ENCODE measurements around the gene PRKG1. TPM values are rescaled to one million over a fixed set of nuclear protein-coding genes. Genes with fewer than 3 reads are reported as not detected.

PRKG1 gene
- total and polyA plus RNA-seq, 2 experiments from 2014 or later: 10.7 to 21.8 TPM

GRCh38 chr10:51314481-51314880 lies 240.2 kb downstream of the PRKG1 start:
- H3K4me3 ChIP-seq: no peak overlapping the region
- in situ Hi-C loops (cut with MboI): no loop called here
- no peaks in the 10 kb centered on the region for H4K20me1 ChIP-seq (ENCODE audit: insufficient read depth)
- no peak overlapping the region for H3K9ac ChIP-seq
- TF ChIP-seq EZH2 (IDR thresholded peaks at IDR 0.05; ENCODE audit: insufficient read depth, poor library complexity, severe bottlenecking): no peak
- TF ChIP-seq EZH2phosphoT487 (IDR thresholded peaks at IDR 0.05; ENCODE audit: insufficient read depth, low read depth): no peak
- no peak for DNase-seq
- H3F3A ChIP-seq (ENCODE audit: insufficient read depth): peaks cover 14% of the 10 kb centered on the region; the same call in 1 of the 2 replicates
- H3K9me2 ChIP-seq (ENCODE audit: insufficient read depth): no peaks in the 10 kb centered on the region
- no peak overlapping the region for H3K27ac ChIP-seq
- peaks cover 17% of the 10 kb centered on the region for H3K4me1 ChIP-seq (ENCODE audit: insufficient read depth)
- H3K79me2 ChIP-seq (ENCODE audit: insufficient read depth): peaks cover 11% of the 10 kb centered on the region; the same call in 1 of the 2 replicates
- no peaks in the 10 kb centered on the region for H3K9me3 ChIP-seq (ENCODE audit: low read depth)
- H3K36me3 ChIP-seq (ENCODE audit: low read depth): no peaks in the 10 kb centered on the region
- 90 to 95% methylated on average over 1 of the region's 1 CpG for WGBS, 2 experiments (ENCODE audit: low coverage in 1 of 2, low lambda C conversion rate in 2 of 2, missing lambda C conversion rate in 2 of 2)
- no peak overlapping the region for H3K4me2 ChIP-seq (ENCODE audit: unreplicated experiment)
- H2AFZ ChIP-seq: no peak overlapping the region
- H3K27me3 ChIP-seq (replicated peaks; ENCODE audit: insufficient read depth): no peaks in the 10 kb centered on the region

DNA sequence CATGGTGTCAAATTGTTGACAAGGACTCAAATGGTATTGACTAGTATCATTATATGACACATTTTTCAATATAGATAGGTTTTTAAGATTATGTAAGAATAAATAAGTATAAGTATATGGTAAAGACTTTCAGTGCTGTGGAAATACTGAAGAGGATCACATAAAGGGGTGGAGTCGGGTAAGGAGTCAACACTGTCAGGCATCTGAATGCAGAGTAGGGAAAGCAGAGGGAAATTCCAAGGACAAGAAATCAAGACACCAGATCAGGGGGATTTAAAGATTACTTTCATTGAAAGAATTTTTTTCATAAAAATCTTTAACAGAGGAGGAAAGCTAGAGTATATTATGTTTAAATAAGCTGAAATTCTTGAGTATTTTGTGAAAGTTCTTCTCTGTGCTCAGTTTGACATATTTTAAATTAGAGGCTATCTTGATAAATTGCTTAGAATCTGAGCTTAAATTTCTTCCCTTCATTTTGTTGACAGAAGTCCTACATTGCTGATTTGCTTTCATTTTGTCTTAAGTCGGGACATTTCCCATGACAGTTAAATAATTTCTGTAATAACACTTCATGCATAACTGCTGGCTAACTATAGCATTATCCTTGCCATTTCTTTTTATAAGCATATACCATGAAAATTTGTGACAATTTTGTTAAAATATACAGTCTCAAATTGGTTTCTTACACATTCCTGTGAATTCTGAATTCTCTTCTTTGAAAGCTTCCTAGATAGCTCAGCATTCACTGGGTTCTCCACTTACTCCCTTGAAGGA lies 244.3 kb downstream of the PRKG1 start:
- Histone ChIP-seq H3K9me3 (ENCODE audit: low read depth) (no peaks in the 10 kb centered on the region), H3K79me2 (ENCODE audit: insufficient read depth) (no peaks in the 10 kb centered on the region), H3K9ac (no peak overlapping the region), H3K27ac (no peak overlapping the region), H3K4me3 (no peak overlapping the region), H4K20me1 (ENCODE audit: insufficient read depth) (no peaks in the 10 kb centered on the region), H3K9me2 (ENCODE audit: insufficient read depth) (no peaks in the 10 kb centered on the region), H3K4me2 (ENCODE audit: unreplicated experiment) (no peak overlapping the region), H3K27me3 (replicated peaks; ENCODE audit: insufficient read depth) (no peaks in the 10 kb centered on the region), H3F3A (ENCODE audit: insufficient read depth) (peaks cover 14% of the 10 kb centered on the region; the same call in 1 of the 2 replicates), H2AFZ (no peak overlapping the region), H3K36me3 (ENCODE audit: low read depth) (no peaks in the 10 kb centered on the region), H3K4me1 (ENCODE audit: insufficient read depth) (peaks cover 17% of the 10 kb centered on the region)
- no peak for DNase-seq
- in situ Hi-C loops (cut with MboI): no loop called here
- TF ChIP-seq EZH2phosphoT487 (IDR thresholded peaks at IDR 0.05; ENCODE audit: insufficient read depth, low read depth) (no peak), EZH2 (IDR thresholded peaks at IDR 0.05; ENCODE audit: insufficient read depth, poor library complexity, severe bottlenecking) (no peak)
- 88% methylated on average over 2 of the region's 2 CpGs for WGBS, 2 experiments (ENCODE audit: low coverage in 1 of 2, low lambda C conversion rate in 2 of 2, missing lambda C conversion rate in 2 of 2)

DNA sequence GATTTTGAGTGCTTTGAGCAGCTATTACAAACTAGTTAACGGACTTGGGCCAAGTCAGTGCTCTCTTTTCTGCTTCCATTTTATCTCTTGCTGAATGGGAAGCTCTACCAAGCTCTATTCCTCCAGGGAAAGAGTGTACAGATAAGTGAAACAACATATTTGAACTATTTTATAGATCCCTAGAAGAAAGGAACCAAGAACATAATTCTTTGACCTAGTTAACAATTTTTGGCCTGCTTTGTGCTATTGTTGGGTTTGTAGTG lies 244.8 kb downstream of the PRKG1 start:
- H3K27ac ChIP-seq: no peak overlapping the region
- no peak overlapping the region for H3K4me3 ChIP-seq
- WGBS, 2 experiments (ENCODE audit: low coverage in 1 of 2, low lambda C conversion rate in 2 of 2, missing lambda C conversion rate in 2 of 2): 58 to 85% methylated on average over 1 of the region's 1 CpG
- H3K4me2 ChIP-seq (ENCODE audit: unreplicated experiment): no peak overlapping the region
- H3K36me3 ChIP-seq (ENCODE audit: low read depth): no peaks in the 10 kb centered on the region
- H3K9ac ChIP-seq: no peak overlapping the region
- no peaks in the 10 kb centered on the region for H4K20me1 ChIP-seq (ENCODE audit: insufficient read depth)
- no peaks in the 10 kb centered on the region for H3K9me3 ChIP-seq (ENCODE audit: low read depth)
- in situ Hi-C loops (cut with MboI): no loop called here
- H3K9me2 ChIP-seq (ENCODE audit: insufficient read depth): no peaks in the 10 kb centered on the region
- no peaks in the 10 kb centered on the region for H3K27me3 ChIP-seq (replicated peaks; ENCODE audit: insufficient read depth)
- no peak overlapping the region for H2AFZ ChIP-seq
- H3K4me1 ChIP-seq (ENCODE audit: insufficient read depth): peaks cover 13% of the 10 kb centered on the region
- H3F3A ChIP-seq (ENCODE audit: insufficient read depth): peaks cover 9% of the 10 kb centered on the region; the same call in 1 of the 2 replicates
- no peaks in the 10 kb centered on the region for H3K79me2 ChIP-seq (ENCODE audit: insufficient read depth)
- DNase-seq: no peak
- TF ChIP-seq EZH2phosphoT487 (IDR thresholded peaks at IDR 0.05; ENCODE audit: insufficient read depth, low read depth) (no peak), EZH2 (IDR thresholded peaks at IDR 0.05; ENCODE audit: insufficient read depth, poor library complexity, severe bottlenecking) (no peak)

GRCh38 chr10:51321300-51321699 lies 247.0 kb downstream of the PRKG1 start:
- peaks cover 6% of the 10 kb centered on the region for H3K4me1 ChIP-seq (ENCODE audit: insufficient read depth)
- no peaks in the 10 kb centered on the region; the same call in 1 of the 2 replicates for H3K79me2 ChIP-seq (ENCODE audit: insufficient read depth)
- no peak for DNase-seq
- H4K20me1 ChIP-seq (ENCODE audit: insufficient read depth): no peaks in the 10 kb centered on the region
- H3K9me2 ChIP-seq (ENCODE audit: insufficient read depth): no peaks in the 10 kb centered on the region
- no peak overlapping the region for H3K9ac ChIP-seq
- no peak overlapping the region for H3K4me3 ChIP-seq
- in situ Hi-C loops (cut with MboI): no loop called here
- TF ChIP-seq EZH2phosphoT487 (IDR thresholded peaks at IDR 0.05; ENCODE audit: insufficient read depth, low read depth) (no peak), EZH2 (IDR thresholded peaks at IDR 0.05; ENCODE audit: insufficient read depth, poor library complexity, severe bottlenecking) (no peak)
- no peaks in the 10 kb centered on the region for H3K36me3 ChIP-seq (ENCODE audit: low read depth)
- H3F3A ChIP-seq (ENCODE audit: insufficient read depth): no peaks in the 10 kb centered on the region
- no peak overlapping the region for H3K4me2 ChIP-seq (ENCODE audit: unreplicated experiment)
- H3K27me3 ChIP-seq (replicated peaks; ENCODE audit: insufficient read depth): no peaks in the 10 kb centered on the region
- no peak overlapping the region for H3K27ac ChIP-seq
- no peak overlapping the region for H2AFZ ChIP-seq
- 85 to 91% methylated on average over 3 of the region's 3 CpGs for WGBS, 2 experiments (ENCODE audit: low coverage in 1 of 2, low lambda C conversion rate in 2 of 2, missing lambda C conversion rate in 2 of 2)
- no peaks in the 10 kb centered on the region for H3K9me3 ChIP-seq (ENCODE audit: low read depth)

Data from GM23248 (cell line).